Measurements from ENCODE around the gene BCAS3.
A peak's percentile ranks its signal among the peaks of the same experiment; 100 is the strongest.

Gene BCAS3

GRCh38 chr17:60637683-60638082 lies 40.0 kb upstream of the BCAS3 start:
- H3K36me3 ChIP-seq, result peaks cover 10 to 60% (median 31%) of the 10 kb centered on the region in 3 donors
- intact Hi-C loops (cut with DNase I; ENCODE audit: low total_unique reads), result no loop called here

GRCh38 chr17:60639019-60639330 lies 38.7 kb upstream of the BCAS3 start:
- no peak overlapping the region for H3K4me3 ChIP-seq
- H3K27me3 ChIP-seq, result no peaks in the 10 kb centered on the region
- no peak overlapping the region for H3K27ac ChIP-seq
- intact Hi-C loops (cut with DNase I; ENCODE audit: low total_unique reads), result no loop called here
- no peak for DNase-seq
- H3K36me3 ChIP-seq, result peaks cover 10 to 54% (median 28%) of the 10 kb centered on the region in 3 donors
- no peaks in the 10 kb centered on the region for H3K9me3 ChIP-seq
- no peaks in the 10 kb centered on the region for H3K4me1 ChIP-seq
- no peak for TF ChIP-seq CTCF (IDR thresholded peaks at IDR 0.05)

More at GRCh38 chr17:60637683-60638082, 40.0 kb upstream of the BCAS3 start:
- no peak for TF ChIP-seq CTCF (IDR thresholded peaks at IDR 0.05)
- no peaks in the 10 kb centered on the region for H3K9me3 ChIP-seq
- no peaks in the 10 kb centered on the region for H3K4me1 ChIP-seq
- no peaks in the 10 kb centered on the region for H3K27me3 ChIP-seq
- H3K27ac ChIP-seq, result no peak overlapping the region
- no peak overlapping the region for H3K4me3 ChIP-seq
- no peak for DNase-seq

GRCh38 chr17:60640503-60640902 lies 37.1 kb upstream of the BCAS3 start:
- no peaks in the 10 kb centered on the region for H3K4me1 ChIP-seq
- intact Hi-C loops (cut with DNase I; ENCODE audit: low total_unique reads), result loop anchor here (5.0 kb wide), 1 partner anchor 63 kb away; no protein-coding TSS in a partner anchor
- no peak for TF ChIP-seq CTCF (IDR thresholded peaks at IDR 0.05)
- no peak overlapping the region for H3K27ac ChIP-seq
- H3K9me3 ChIP-seq, result no peaks in the 10 kb centered on the region
- H3K36me3 ChIP-seq, result peaks cover under 1 to 39% (median 13%) of the 10 kb centered on the region in 3 donors
- H3K27me3 ChIP-seq, result no peaks in the 10 kb centered on the region
- no peak overlapping the region for H3K4me3 ChIP-seq
- no peak for DNase-seq

GRCh38 chr17:60641126-60641525 lies 36.5 kb upstream of the BCAS3 start:
- Histone ChIP-seq H3K4me1 (no peaks in the 10 kb centered on the region), H3K9me3 (no peaks in the 10 kb centered on the region), H3K4me3 (no peak overlapping the region), H3K27me3 (no peaks in the 10 kb centered on the region), H3K36me3 (peaks cover 0 to 33% (median 7%) of the 10 kb centered on the region in 3 donors), H3K27ac (no peak overlapping the region)
- no peak for DNase-seq
- intact Hi-C loops (cut with DNase I; ENCODE audit: low total_unique reads), result loop anchor here (5.0 kb wide), 1 partner anchor 64 kb away; no protein-coding TSS in a partner anchor
- TF ChIP-seq CTCF (IDR thresholded peaks at IDR 0.05), result no peak

GRCh38 chr17:60641810-60642220 lies 35.8 kb upstream of the BCAS3 start:
- Histone ChIP-seq H3K36me3 (peaks cover 0 to 26% (median under 1%) of the 10 kb centered on the region in 3 donors), H3K27me3 (no peaks in the 10 kb centered on the region), H3K27ac (no peak overlapping the region), H3K9me3 (no peaks in the 10 kb centered on the region), H3K4me1 (peaks cover 0 to 3% (median 0%) of the 10 kb centered on the region in 4 donors), H3K4me3 (no peak overlapping the region)
- peak; percentile 42 to 74 for DNase-seq
- peak; percentile 33 to 47 for TF ChIP-seq CTCF (IDR thresholded peaks at IDR 0.05)
- intact Hi-C loops (cut with DNase I; ENCODE audit: low total_unique reads), result loop anchor here (5.0 kb wide), 1 partner anchor 65 kb away; no protein-coding TSS in a partner anchor

Data from tibial artery (tissue), 4 donors.